Osteoblast (primary cell): ENCODE measurements around the gene SLC35B1. TPM values are rescaled to one million over a fixed set of nuclear protein-coding genes. Genes with fewer than 3 reads are reported as not detected.

ENCODE experiments used
- DNase-seq: peaks from one replicate; pipeline ENCODE4 v3.0.0; 2011; ENCODE audit warnings: low spot score, mixed read lengths; ENCODE audit not compliant: insufficient read length; ENCODE audit errors: missing footprints
- H2AFZ ChIP-seq: 2 replicates; pipeline ENCODE4 v1.6.0; 2011; ENCODE audit warnings: mild to moderate bottlenecking, low read length
- H3K27ac ChIP-seq: 2 replicates; pipeline ENCODE4 v1.5.1; 2011; ENCODE audit warnings: mild to moderate bottlenecking, low read depth, low read length, moderate library complexity
- H3K27me3 ChIP-seq: 2 replicates; pipeline ENCODE4 v1.6.0; 2012; ENCODE audit warnings: mild to moderate bottlenecking, control low read depth, inconsistent platforms, low read length, moderate library complexity; ENCODE audit not compliant: insufficient read depth
- H3K36me3 ChIP-seq: 2 replicates; pipeline ENCODE4 v1.5.1; 2011; ENCODE audit warnings: mild to moderate bottlenecking, low read length, control low read depth, moderate library complexity; ENCODE audit not compliant: insufficient read depth
- H3K4me1 ChIP-seq: 2 replicates; pipeline ENCODE4 v1.5.1; 2011; ENCODE audit warnings: mild to moderate bottlenecking, low read length, control low read depth, moderate library complexity; ENCODE audit not compliant: insufficient read depth
- H3K4me2 ChIP-seq: 2 replicates; pipeline ENCODE4 v1.6.0; 2011; ENCODE audit warnings: mild to moderate bottlenecking, low read length; ENCODE audit not compliant: insufficient read depth
- H3K4me3 ChIP-seq: fragments of 200-600 bp; sonication (generic); 3 replicates; pipeline ENCODE4 v1.5.1; 2012; ENCODE audit warnings: mild to moderate bottlenecking, low read length, inconsistent platforms; ENCODE audit not compliant: insufficient read depth
- H3K79me2 ChIP-seq: 2 replicates; pipeline ENCODE4 v1.6.0; 2012; ENCODE audit warnings: mild to moderate bottlenecking, low read length, control low read depth, inconsistent platforms; ENCODE audit not compliant: insufficient read depth
- H3K9me3 ChIP-seq: 2 replicates; pipeline ENCODE4 v1.5.1; 2011; ENCODE audit warnings: low read depth, low read length, control low read depth
- H4K20me1 ChIP-seq: 2 replicates; pipeline ENCODE4 v1.6.0; 2012; ENCODE audit warnings: mild to moderate bottlenecking, low read length, control low read depth; ENCODE audit not compliant: insufficient read depth
- CTCF ChIP-seq: IDR thresholded peaks from 2 replicates; pipeline ENCODE4 v1.5.1; 2011; ENCODE audit warnings: mild to moderate bottlenecking, low read depth, low read length, moderate library complexity; ENCODE audit errors: extremely low read depth
- total RNA-seq: library from RNA; depleted of rRNA; stranded (reverse); fragments of >200 nt; gene quantifications from 2 replicates; pipeline ENCODE4 v1.2.3, GENCODE V29; 2012

Gene SLC35B1
- total RNA-seq, 1 donor, result 48.1 TPM

- TF ChIP-seq CTCF, result no peak
- H3K9me3 ChIP-seq, result no peaks in the 10 kb centered on the region
- H3K4me3 ChIP-seq, result no peak overlapping the region
- H3K36me3 ChIP-seq, result peaks cover 27% of the 10 kb centered on the region
- no peaks in the 10 kb centered on the region for H4K20me1 ChIP-seq
- H3K4me1 ChIP-seq, result peaks cover 18% of the 10 kb centered on the region
- no peak overlapping the region for H2AFZ ChIP-seq
- no peak overlapping the region for H3K27ac ChIP-seq
- no peaks in the 10 kb centered on the region for H3K27me3 ChIP-seq
- no peak for DNase-seq
- no peak overlapping the region for H3K4me2 ChIP-seq
- H3K79me2 ChIP-seq, result no peaks in the 10 kb centered on the region
Measured at GRCh38 chr17:49698005-49698404, 9.8 kb downstream of the SLC35B1 start.

GRCh38 chr17:49696233-49696761, 11.5 kb downstream of the SLC35B1 start:
- Histone ChIP-seq H3K79me2 (no peaks in the 10 kb centered on the region), H3K27me3 (no peaks in the 10 kb centered on the region), H3K4me2 (peak overlapping the region; percentile 19), H3K27ac (no peak overlapping the region), H3K4me1 (peaks cover 28% of the 10 kb centered on the region), H4K20me1 (no peaks in the 10 kb centered on the region), H2AFZ (peak overlapping the region; percentile 76), H3K4me3 (no peak overlapping the region), H3K9me3 (no peaks in the 10 kb centered on the region), H3K36me3 (peaks cover 10% of the 10 kb centered on the region)
- DNase-seq, result no peak
- TF ChIP-seq CTCF, result no peak

- Histone ChIP-seq H3K4me1 (peaks cover 31% of the 10 kb centered on the region), H3K9me3 (no peaks in the 10 kb centered on the region), H3K4me3 (no peak overlapping the region), H4K20me1 (no peaks in the 10 kb centered on the region), H3K27ac (no peak overlapping the region), H3K36me3 (peaks cover 5% of the 10 kb centered on the region), H3K27me3 (no peaks in the 10 kb centered on the region), H3K4me2 (peak overlapping the region; percentile 19), H2AFZ (peak overlapping the region; percentile 76), H3K79me2 (no peaks in the 10 kb centered on the region)
- TF ChIP-seq CTCF, result no peak
- no peak for DNase-seq
Measured at GRCh38 chr17:49695698-49696232, 12.0 kb downstream of the SLC35B1 start.

GRCh38 chr17:49694847-49695697, 12.7 kb downstream of the SLC35B1 start:
- H3K27ac ChIP-seq, result no peak overlapping the region
- H3K4me2 ChIP-seq, result peak overlapping the region; percentile 56
- H3K9me3 ChIP-seq, result no peaks in the 10 kb centered on the region
- H3K4me3 ChIP-seq, result no peak overlapping the region
- peak; percentile 98 for TF ChIP-seq CTCF
- no peaks in the 10 kb centered on the region for H3K36me3 ChIP-seq
- peak overlapping the region; percentile 42 for H2AFZ ChIP-seq
- no peaks in the 10 kb centered on the region for H3K79me2 ChIP-seq
- H3K4me1 ChIP-seq, result peaks cover 37% of the 10 kb centered on the region
- DNase-seq, result peak; percentile 82
- H3K27me3 ChIP-seq, result no peaks in the 10 kb centered on the region
- H4K20me1 ChIP-seq, result no peaks in the 10 kb centered on the region
